ENCODE measurements around the gene TENM4. TPM values are rescaled to one million over a fixed set of nuclear protein-coding genes. Genes with fewer than 3 reads are reported as not detected.
"Not testable (repeated sequence)": the region's sequence is repeated elsewhere in the genome, so short reads cannot be mapped to it uniquely, and the experiment has no call there.

TENM4 gene
- total RNA-seq, 2 experiments from 2014 or later: not detected

DNA sequence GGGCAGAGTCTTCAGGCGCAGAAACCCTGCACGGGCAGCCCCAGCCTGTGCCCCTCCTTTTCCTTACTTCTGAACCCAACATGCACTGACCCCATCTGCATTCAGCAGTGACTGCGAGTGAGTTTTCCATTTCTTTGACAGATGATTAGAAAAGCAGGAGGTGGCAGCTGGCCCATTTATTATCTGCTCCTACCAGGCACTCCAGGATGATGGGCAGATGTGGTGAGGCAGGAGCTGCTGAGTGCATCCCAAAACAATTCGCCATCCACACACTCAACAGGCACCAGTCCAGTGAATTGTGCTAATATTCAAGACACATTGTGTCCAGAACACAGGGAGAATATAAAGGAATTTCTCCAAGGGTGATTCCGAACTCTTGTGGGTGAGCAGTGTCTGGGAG lies 208.5 kb downstream of the TENM4 start:
- CTCF ChIA-PET: no interaction called here
- intact Hi-C loops (cut with micrococcal nuclease): no loop called here
- no peaks in the 10 kb centered on the region for H3K4me1 Mint-ChIP-seq (ENCODE audit: low read depth)

DNA sequence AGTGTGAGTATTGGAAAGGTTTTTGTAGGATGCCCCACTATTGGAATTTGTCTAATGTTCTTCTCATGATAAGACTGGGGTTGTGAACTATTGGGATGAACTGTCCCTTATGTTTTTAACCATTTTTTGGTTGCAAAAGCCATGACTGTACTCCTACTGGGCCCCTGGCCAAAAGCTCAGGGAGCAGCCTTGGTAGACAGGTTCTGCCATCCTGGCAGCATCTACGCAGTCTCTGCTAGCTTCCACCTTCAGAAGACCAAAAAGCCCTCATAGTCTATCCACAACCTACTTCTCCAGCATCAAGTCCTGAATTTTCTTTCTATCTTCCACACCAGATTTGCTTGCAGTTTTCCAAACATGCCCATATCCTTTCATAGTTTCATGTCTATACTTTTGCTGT lies 211.8 kb downstream of the TENM4 start:
- CTCF ChIA-PET: no interaction called here
- H3K27ac Mint-ChIP-seq: no peak overlapping the region
- peaks cover 2% of the 10 kb centered on the region for H3K27me3 Mint-ChIP-seq
- no peaks in the 10 kb centered on the region for H3K9me3 Mint-ChIP-seq
- POLR2A ChIA-PET: no interaction called here
- H3K4me3 Mint-ChIP-seq: no peak overlapping the region
- H3K4me1 Mint-ChIP-seq (ENCODE audit: low read depth): no peaks in the 10 kb centered on the region
- no peak for DNase-seq
- intact Hi-C loops (cut with micrococcal nuclease): no loop called here
- no peaks in the 10 kb centered on the region for H3K36me3 Mint-ChIP-seq

More for the DNA sequence above, 208.5 kb downstream of the TENM4 start:
- H3K4me3 Mint-ChIP-seq: no peak overlapping the region
- POLR2A ChIA-PET: no interaction called here
- no peaks in the 10 kb centered on the region for H3K36me3 Mint-ChIP-seq
- no peak overlapping the region for H3K27ac Mint-ChIP-seq
- H3K9me3 Mint-ChIP-seq: no peaks in the 10 kb centered on the region
- no peak for DNase-seq
- no peaks in the 10 kb centered on the region for H3K27me3 Mint-ChIP-seq

DNA sequence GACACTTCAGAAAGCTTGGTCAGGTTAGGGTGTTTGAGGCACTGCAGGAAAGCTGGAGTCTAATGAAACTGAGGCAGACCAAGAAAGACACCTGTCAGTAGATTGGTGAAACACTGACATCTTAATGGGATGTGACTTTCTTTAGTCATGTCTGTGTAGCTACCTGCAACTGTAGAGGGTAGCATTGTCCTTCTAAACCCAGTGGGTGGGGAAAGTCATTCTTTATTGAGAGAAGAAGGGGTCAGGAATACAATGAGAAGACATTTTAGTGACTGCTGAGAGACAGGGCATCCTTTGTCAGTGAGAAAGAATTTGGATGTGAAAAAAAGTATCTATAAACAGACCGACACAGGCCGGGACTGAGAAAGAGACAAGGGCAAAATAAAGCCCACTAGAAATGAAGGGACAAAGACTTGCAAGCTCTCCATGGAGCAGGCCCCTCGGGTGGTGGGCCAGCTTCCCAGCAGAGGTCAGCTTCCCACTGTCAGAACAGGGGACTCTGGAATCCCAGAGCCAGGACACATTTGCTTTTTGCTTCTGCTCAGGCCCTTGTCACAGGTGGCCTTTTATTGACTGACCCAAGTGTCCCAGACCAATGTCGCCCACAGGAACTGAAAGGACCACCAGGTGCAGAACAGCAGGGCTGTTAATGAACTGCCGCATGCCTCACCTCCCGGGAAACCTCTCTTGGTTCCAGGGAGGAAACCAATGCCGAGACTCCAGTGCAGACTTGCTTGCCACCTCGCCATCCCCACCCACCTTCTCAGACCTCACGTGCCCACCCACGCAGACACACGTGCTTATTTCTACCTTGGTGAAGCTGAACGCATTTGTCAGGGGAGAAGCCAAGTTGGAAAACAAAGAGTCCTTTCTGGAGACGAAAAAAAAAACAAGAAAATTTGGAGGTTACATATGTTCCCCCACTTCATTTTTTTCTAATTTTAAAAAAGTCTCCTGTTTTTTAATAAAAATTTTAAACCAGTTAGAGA lies 212.8 kb downstream of the TENM4 start:
- Mint-ChIP-seq H3K27ac (no peak overlapping the region), H3K9me3 (no peaks in the 10 kb centered on the region), H3K27me3 (peaks cover 2% of the 10 kb centered on the region), H3K36me3 (no peaks in the 10 kb centered on the region), H3K4me3 (no peak overlapping the region), H3K4me1 (ENCODE audit: low read depth) (no peaks in the 10 kb centered on the region)
- intact Hi-C loops (cut with micrococcal nuclease): no loop called here
- CTCF ChIA-PET: no interaction called here
- DNase-seq: no peak
- POLR2A ChIA-PET: no interaction called here

DNA sequence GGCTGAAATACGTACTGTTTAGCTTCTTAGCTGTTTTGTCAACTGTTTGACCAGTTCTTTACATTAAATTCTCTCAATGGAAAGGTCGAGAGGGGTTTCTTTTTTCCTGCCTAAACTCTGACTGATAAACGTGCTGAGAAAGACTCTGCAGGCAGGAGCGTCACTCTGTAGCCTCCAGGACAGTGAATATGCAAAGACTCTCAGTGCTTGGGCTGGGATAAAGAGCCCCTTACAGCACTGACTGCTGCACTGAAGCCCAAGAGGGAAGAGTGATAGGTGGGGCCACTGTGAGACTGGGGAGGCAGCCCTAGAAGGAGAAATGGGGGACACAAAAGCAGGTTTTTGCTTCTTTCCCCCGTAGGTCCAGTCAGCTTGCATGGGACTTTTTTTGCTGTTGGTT lies 213.5 kb downstream of the TENM4 start:
- H3K27ac Mint-ChIP-seq: no peak overlapping the region
- no peaks in the 10 kb centered on the region for H3K9me3 Mint-ChIP-seq
- CTCF ChIA-PET: no interaction called here
- no peak overlapping the region for H3K4me3 Mint-ChIP-seq
- intact Hi-C loops (cut with micrococcal nuclease): no loop called here
- POLR2A ChIA-PET: no interaction called here
- no peaks in the 10 kb centered on the region for H3K36me3 Mint-ChIP-seq
- H3K4me1 Mint-ChIP-seq (ENCODE audit: low read depth): no peaks in the 10 kb centered on the region
- peaks cover 2% of the 10 kb centered on the region for H3K27me3 Mint-ChIP-seq
- no peak for DNase-seq

DNA sequence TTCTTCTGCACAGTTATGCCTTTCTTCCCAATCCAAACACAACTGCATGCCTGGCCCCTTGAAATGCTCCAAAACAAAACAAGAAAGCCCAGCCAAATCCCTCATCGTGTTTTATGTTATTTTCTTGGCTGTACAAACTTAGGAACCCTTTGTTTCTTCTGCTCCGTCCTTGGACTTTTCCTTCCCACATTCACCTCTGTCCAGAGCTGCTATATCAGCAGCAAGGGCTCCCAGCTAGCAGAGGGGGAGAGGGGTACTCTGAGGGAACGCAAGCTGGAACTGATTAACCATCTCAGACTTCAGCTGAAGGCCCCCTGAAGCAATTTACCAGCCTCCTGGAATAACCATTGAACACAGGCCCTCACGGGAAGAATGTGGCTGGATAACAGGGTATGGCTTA lies 214.7 kb downstream of the TENM4 start:
- no peak for DNase-seq
- H3K36me3 Mint-ChIP-seq: no peaks in the 10 kb centered on the region
- CTCF ChIA-PET: no interaction called here
- H3K27me3 Mint-ChIP-seq: peaks cover 2% of the 10 kb centered on the region
- intact Hi-C loops (cut with micrococcal nuclease): no loop called here
- H3K9me3 Mint-ChIP-seq: no peaks in the 10 kb centered on the region
- H3K27ac Mint-ChIP-seq: no peak overlapping the region
- no peak overlapping the region for H3K4me3 Mint-ChIP-seq
- POLR2A ChIA-PET: no interaction called here
- no peaks in the 10 kb centered on the region for H3K4me1 Mint-ChIP-seq (ENCODE audit: low read depth)

DNA sequence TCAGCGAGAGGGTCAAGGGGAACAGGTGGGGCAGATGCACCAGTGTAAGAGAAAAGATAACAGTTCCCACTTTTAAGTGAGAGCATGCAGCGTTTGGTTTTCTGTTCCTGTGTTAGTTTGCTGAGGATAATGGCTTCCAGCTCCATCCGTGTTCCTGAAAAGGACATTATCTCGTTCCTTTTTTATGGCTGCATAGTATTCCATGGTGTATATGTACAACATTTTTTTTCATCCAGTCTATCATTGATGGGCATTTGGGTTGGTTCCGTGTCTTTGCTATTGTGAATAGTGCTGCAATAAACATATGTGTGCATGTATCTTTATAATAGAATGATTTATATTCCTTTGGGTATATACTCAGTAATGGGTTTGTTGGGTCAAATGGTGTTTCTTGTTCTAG lies 218.7 kb downstream of the TENM4 start:
- intact Hi-C loops (cut with micrococcal nuclease); CTCF ChIA-PET; DNase-seq; H3K36me3 Mint-ChIP-seq; H3K9me3 Mint-ChIP-seq; H3K4me3 Mint-ChIP-seq; H3K27me3 Mint-ChIP-seq; H3K4me1 Mint-ChIP-seq (ENCODE audit: low read depth); POLR2A ChIA-PET; H3K27ac Mint-ChIP-seq: not testable (repeated sequence)

DNA sequence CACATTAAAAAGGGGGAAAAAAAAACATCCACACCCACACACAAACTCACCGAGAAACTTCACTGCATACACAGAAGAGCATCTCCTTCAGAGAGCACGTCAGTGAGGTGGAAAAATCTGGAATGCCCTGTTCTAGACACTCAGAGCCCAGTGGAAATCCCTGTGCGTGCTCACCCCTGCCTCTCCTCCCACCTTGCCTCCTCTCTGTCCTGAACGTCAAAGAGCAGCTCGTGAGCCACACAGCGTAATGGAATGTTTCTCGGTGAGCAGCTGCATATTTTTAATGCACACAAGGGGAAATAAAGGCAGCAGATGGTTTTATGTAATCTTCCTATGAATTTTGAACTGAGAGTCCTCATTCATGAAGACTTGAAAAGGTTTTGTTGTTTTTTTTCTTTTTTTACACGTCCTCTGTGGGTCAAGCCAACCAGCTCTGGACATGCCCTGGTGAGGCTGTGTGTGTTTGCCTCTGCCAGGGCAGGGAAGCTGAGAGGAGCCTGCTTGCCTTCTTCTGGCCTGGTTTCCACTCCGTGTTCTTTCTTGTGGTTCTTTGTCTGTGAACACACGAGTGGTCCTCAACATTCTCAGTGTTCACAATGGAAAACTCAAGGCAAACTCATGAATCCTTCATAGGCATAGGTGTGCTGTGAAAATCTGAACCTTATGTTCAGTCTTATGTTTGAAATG lies 219.2 kb downstream of the TENM4 start:
- no peaks in the 10 kb centered on the region for H3K36me3 Mint-ChIP-seq
- POLR2A ChIA-PET: no interaction called here
- H3K4me3 Mint-ChIP-seq: no peak overlapping the region
- H3K27me3 Mint-ChIP-seq: no peaks in the 10 kb centered on the region
- no peaks in the 10 kb centered on the region for H3K9me3 Mint-ChIP-seq
- no peaks in the 10 kb centered on the region for H3K4me1 Mint-ChIP-seq (ENCODE audit: low read depth)
- CTCF ChIA-PET: no interaction called here
- DNase-seq: no peak
- intact Hi-C loops (cut with micrococcal nuclease): no loop called here
- H3K27ac Mint-ChIP-seq: no peak overlapping the region

DNA sequence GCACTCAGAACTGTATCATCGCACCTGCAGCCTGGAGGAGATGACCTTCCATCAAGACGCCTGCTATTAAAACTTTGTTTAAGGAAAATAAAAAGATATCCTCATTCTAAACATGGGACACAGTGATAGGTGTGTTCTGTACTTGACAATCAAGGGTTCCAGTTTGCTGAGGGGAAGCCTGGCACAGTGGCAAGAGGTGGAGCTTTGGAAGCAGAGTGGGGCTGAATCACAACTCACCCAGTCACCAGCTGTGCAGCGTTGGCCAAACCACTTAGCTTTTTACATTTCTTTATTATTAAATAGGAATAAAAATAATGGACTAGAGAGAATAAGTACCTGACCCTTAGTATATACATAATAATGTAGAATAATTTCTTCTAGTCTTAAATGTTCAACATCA lies 220.7 kb downstream of the TENM4 start:
- no peak overlapping the region for H3K4me3 Mint-ChIP-seq
- no peak overlapping the region for H3K27ac Mint-ChIP-seq
- no peaks in the 10 kb centered on the region for H3K9me3 Mint-ChIP-seq
- intact Hi-C loops (cut with micrococcal nuclease): no loop called here
- H3K36me3 Mint-ChIP-seq: no peaks in the 10 kb centered on the region
- no peaks in the 10 kb centered on the region for H3K4me1 Mint-ChIP-seq (ENCODE audit: low read depth)
- ChIA-PET CTCF (no interaction called here), POLR2A (no interaction called here)
- H3K27me3 Mint-ChIP-seq: no peaks in the 10 kb centered on the region
- no peak for DNase-seq

DNA sequence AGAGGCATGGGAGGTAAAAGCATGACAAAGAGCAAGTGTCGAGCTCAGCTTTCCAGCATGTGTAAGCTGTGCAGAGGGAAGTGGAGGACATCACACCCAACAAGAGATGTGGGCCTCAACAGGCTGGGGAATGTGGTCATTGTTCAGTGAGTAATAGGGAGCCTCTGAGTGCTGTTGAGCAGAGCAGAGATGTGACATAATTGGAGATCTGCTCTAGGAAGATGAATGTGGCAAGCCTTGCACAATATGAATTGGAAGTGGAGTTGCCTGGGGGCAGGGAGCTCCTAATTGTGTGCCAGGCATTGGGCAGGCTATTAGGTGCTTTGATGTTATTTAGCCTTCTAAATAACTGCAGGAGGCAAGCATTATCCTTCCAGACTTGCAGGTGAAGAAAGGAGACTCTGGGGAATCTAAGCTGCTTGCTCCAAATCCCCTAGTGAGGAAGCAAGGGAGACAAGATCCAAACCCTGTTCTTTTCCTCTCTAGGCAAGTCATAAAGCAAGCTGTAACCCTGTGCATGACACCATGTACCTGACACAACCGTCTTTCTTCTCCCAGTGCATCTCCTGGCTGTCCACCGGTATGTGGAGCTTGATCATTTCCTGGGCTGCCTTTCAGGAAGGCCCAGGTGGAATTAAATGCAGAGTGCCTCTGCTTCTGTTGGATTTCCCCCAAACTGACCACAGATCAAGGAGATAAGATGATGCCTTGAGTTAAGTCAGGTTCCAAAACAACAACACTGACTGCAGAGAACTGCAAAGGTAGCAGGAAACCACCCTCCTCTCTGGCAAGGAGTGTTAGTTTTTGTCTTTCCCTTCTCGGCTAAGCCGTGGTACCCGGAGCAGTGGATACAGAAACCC lies 221.4 kb downstream of the TENM4 start:
- no peaks in the 10 kb centered on the region for H3K4me1 Mint-ChIP-seq (ENCODE audit: low read depth)
- no peak overlapping the region for H3K27ac Mint-ChIP-seq
- H3K4me3 Mint-ChIP-seq: no peak overlapping the region
- ChIA-PET CTCF (no interaction called here), POLR2A (no interaction called here)
- no peak for DNase-seq
- no peaks in the 10 kb centered on the region for H3K9me3 Mint-ChIP-seq
- no peaks in the 10 kb centered on the region for H3K27me3 Mint-ChIP-seq
- intact Hi-C loops (cut with micrococcal nuclease): no loop called here
- H3K36me3 Mint-ChIP-seq: no peaks in the 10 kb centered on the region

DNA sequence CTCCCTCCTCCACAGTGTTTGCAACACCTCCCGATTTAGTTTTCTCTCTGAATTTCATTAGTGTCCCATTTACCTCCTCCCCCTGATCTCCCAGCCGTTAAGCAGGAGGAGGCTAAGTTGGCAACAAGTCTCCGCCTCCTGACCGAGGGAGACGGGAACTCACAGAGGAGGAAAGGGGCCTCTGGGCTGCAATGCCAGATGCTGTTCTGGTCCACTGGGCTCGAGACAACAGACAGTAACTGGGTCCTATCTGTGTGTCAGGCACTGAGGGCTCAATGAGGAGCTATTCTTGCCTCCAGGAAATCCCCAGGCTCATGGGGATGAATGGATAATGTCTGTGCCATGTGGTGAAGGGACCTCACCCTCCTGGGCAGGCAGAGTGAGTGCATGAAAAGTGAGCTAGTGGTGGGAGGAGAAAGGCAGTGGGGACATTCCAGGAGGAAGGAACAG lies 228.1 kb downstream of the TENM4 start:
- Mint-ChIP-seq H3K9me3 (no peaks in the 10 kb centered on the region), H3K4me1 (ENCODE audit: low read depth) (no peaks in the 10 kb centered on the region), H3K36me3 (no peaks in the 10 kb centered on the region), H3K4me3 (no peak overlapping the region), H3K27me3 (no peaks in the 10 kb centered on the region), H3K27ac (no peak overlapping the region)
- intact Hi-C loops (cut with micrococcal nuclease): no loop called here
- no peak for DNase-seq
- ChIA-PET POLR2A (no interaction called here), CTCF (no interaction called here)

DNA sequence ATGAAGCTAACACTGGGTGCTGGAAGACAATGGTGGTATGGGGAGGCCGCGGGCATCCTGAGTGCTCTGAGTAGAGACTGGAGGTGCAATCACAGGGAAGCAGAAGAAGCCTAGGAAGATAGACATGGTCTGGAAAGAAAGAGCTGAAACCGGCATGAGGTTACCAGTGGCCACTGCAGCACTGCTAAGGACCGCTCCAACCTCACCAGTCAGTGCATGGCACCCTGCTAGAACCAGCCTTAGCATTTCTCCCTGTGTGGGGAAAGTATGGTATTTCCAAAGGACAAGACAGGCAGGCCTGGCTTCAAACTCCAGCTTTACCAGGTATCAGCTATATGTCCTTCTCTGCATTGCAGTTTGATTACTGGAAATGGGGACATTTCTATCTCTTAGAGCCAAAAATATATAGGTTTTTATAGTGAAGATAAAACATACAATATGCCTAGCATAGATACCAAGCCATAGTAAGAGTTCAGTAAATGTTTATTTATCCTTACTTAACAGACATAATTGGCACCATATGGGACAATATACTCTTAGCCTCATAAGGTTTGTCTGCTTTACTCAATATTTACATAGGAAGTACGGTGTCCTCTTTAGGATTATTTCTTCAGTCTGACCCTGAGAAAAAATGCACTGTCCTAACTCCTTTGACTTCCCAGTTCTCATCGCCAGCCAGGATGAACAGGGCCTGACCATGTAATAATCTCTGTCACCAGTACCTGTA lies 231.1 kb downstream of the TENM4 start:
- ChIA-PET CTCF (no interaction called here), POLR2A (no interaction called here)
- Mint-ChIP-seq H3K27ac (no peak overlapping the region), H3K9me3 (no peaks in the 10 kb centered on the region), H3K4me1 (ENCODE audit: low read depth) (no peaks in the 10 kb centered on the region), H3K27me3 (no peaks in the 10 kb centered on the region), H3K36me3 (no peaks in the 10 kb centered on the region), H3K4me3 (no peak overlapping the region)
- intact Hi-C loops (cut with micrococcal nuclease): no loop called here
- no peak for DNase-seq

DNA sequence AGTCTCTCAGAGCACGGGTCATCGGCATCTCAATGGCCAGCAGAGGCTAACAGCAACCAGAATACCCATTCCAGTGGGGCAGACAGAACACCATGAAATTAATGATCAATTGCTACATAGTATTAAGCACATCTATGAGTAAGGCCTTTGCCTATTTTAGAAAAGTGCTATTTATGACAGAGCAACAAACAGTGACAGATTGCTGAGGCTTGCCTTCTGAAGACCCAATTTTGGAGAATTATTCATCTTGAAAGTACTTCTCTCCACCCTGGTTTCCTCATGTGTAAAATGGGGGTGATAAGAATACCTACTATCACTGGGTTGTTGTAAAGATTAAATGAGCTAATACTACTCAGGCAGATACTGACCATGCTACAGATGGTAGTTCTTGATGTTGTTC lies 232.7 kb downstream of the TENM4 start:
- intact Hi-C loops (cut with micrococcal nuclease): no loop called here
- H3K9me3 Mint-ChIP-seq: no peaks in the 10 kb centered on the region
- H3K36me3 Mint-ChIP-seq: no peaks in the 10 kb centered on the region
- CTCF ChIA-PET: no interaction called here
- H3K27me3 Mint-ChIP-seq: no peaks in the 10 kb centered on the region
- DNase-seq: no peak
- H3K27ac Mint-ChIP-seq: no peak overlapping the region
- no peak overlapping the region for H3K4me3 Mint-ChIP-seq
- no peaks in the 10 kb centered on the region for H3K4me1 Mint-ChIP-seq (ENCODE audit: low read depth)
- POLR2A ChIA-PET: no interaction called here
